AG04450 (cell line): ENCODE measurements around the gene NSMF. TPM values are rescaled to one million over a fixed set of nuclear protein-coding genes. Genes with fewer than 3 reads are reported as not detected.

ENCODE experiments used
- CTCF ChIA-PET: fragments of 300-600, 350-600 bp; formaldehyde crosslinking; extraction: SDS; loops from one replicate; lab custom pipeline; 2022; ENCODE audit warnings: antibody characterized with exemption, inconsistent platforms; lab: Charles Lee
- POLR2A ChIA-PET: fragments of 350-600 bp; formaldehyde crosslinking; extraction: SDS; loops from one replicate; lab custom pipeline; 2021; ENCODE audit warnings: antibody characterized with exemption, inconsistent platforms; lab: Yijun Ruan, JAX
- DNase-seq: peaks from one replicate; pipeline ENCODE4 v3.0.0-alpha.2; 2011; ENCODE audit warnings: low read depth, low spot score
- H3K27ac ChIP-seq: one replicate; pipeline ENCODE4 v1.5.1; 2012; ENCODE audit warnings: low read depth, low read length, control low read depth
- H3K27me3 ChIP-seq: one replicate; pipeline ENCODE4 v1.6.0; 2012; ENCODE audit warnings: low read length; ENCODE audit not compliant: control insufficient read depth, insufficient read depth
- H3K4me3 ChIP-seq: 2 replicates; pipeline ENCODE4 v1.5.1; 2011; ENCODE audit warnings: mild to moderate bottlenecking, low read depth, low read length, control low read depth
- H3K9me3 ChIP-seq: 2 replicates; pipeline ENCODE4 v1.5.1; 2012; ENCODE audit warnings: low read length; ENCODE audit not compliant: control insufficient read depth, insufficient read depth
- polyA plus RNA-seq: library from polyadenylated mRNA; depleted of rRNA; stranded (reverse); fragments of >200 nt; gene quantifications from 2 replicates; pipeline ENCODE4 v1.2.3, GENCODE V29; 2011
- TF ChIP-seq, protein P1 (sequence below): IDR thresholded peaks from 2 replicates; pipeline ENCODE4 v1.5.1; 2011; ENCODE audit warnings: low read depth, low read length, control low read depth, inconsistent platforms

NSMF gene
- polyA plus RNA-seq, 1 experiment: 20.7 TPM

DNA sequence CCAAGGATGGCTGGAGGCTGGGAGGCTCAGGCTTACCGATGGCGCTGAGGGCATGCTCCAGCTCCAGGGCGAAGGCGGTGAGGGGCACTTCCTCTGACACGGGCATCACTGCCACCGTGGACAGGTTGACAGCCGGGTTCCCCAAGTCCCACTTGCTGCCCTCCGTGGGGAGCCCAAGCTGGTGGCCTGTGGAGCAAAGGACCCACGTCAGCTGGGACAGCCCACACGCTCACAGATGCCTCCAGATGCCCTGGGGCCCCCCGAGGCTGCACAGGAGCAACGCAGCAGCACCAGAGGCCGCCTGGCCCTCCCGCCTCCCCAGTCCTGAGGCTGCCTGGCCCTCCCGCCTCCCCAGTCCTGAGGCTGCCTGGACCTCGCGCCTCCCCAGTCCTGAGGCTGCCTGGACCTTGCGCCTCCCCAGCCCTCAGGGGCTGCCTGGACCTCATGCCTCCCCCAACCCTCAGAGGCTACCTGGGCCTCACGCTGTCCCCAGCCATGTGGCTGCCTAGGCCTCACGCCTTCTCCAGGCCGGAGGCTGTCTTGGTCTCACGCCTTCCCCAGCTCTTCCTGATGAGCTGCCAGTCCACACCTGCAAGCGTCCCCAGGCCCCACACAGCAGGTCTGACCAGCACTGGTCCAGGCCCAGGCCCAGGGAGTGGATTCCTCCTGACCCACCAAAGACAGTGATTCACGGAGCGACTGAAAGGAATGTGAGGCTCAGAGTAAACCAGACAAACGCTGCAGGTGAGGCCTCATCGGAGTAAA lies 25.6 kb upstream of the NSMF start:
- Histone ChIP-seq H3K27me3 (peaks cover 23% of the 10 kb centered on the region), H3K9me3 (peaks cover 13% of the 10 kb centered on the region; the same call in 1 of the 2 replicates), H3K4me3 (no peak overlapping the region), H3K27ac (no peak overlapping the region)
- CTCF ChIA-PET: no interaction called here
- no peak for DNase-seq
- POLR2A ChIA-PET: no interaction called here
- TF ChIP-seq, protein P1, sequence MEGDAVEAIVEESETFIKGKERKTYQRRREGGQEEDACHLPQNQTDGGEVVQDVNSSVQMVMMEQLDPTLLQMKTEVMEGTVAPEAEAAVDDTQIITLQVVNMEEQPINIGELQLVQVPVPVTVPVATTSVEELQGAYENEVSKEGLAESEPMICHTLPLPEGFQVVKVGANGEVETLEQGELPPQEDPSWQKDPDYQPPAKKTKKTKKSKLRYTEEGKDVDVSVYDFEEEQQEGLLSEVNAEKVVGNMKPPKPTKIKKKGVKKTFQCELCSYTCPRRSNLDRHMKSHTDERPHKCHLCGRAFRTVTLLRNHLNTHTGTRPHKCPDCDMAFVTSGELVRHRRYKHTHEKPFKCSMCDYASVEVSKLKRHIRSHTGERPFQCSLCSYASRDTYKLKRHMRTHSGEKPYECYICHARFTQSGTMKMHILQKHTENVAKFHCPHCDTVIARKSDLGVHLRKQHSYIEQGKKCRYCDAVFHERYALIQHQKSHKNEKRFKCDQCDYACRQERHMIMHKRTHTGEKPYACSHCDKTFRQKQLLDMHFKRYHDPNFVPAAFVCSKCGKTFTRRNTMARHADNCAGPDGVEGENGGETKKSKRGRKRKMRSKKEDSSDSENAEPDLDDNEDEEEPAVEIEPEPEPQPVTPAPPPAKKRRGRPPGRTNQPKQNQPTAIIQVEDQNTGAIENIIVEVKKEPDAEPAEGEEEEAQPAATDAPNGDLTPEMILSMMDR: no peak

DNA sequence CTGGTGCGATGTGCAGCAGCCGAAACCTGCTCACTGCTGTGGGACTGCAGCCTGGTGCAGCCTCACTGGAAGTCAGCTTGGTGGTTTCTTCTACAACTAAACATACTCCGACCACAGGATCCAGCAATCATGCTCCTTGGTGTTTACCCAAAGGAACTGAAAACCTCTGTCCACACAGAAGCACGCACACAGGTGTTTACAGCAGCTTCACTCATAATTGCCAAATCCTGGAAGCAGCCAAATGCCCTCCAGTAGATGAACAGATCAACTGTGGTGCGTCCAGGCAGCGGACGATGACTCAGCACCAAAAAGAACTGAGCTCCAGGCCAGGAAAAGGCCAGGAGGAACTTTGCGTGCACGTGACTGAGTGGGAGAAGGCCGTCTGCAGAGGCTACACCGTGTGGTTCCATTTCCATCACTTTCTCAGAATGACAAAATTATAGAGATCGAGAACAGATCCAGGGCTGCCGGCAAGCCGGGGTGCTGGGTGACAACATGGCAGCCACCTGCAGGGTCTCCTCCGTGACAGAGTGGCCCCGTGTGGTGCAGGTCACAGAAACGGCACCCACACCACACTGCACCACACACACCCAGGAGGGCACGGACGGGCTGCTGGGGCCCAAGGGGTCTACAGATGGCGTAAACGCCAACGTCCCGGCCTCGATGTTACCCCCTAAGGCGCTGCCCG lies 23.1 kb upstream of the NSMF start:
- ChIA-PET CTCF (interaction anchor here (0.6 kb wide), 1 partner anchor 7 kb away, joined by 4 read pairs; no protein-coding TSS in a partner anchor), POLR2A (interaction anchor here (1.2 to 1.9 kb wide), 2 partner anchors 23 to 59 kb away, joined by 4 to 5 read pairs; partner anchors contain the start of genes EXD3 and NOXA1)
- Histone ChIP-seq H3K4me3 (no peak overlapping the region), H3K27me3 (peaks cover 6% of the 10 kb centered on the region), H3K27ac (peak overlapping the region; percentile 75), H3K9me3 (peaks cover 26% of the 10 kb centered on the region; the same call in 1 of the 2 replicates)
- peak; percentile 83 for DNase-seq
- TF ChIP-seq, protein P1: no peak

DNA sequence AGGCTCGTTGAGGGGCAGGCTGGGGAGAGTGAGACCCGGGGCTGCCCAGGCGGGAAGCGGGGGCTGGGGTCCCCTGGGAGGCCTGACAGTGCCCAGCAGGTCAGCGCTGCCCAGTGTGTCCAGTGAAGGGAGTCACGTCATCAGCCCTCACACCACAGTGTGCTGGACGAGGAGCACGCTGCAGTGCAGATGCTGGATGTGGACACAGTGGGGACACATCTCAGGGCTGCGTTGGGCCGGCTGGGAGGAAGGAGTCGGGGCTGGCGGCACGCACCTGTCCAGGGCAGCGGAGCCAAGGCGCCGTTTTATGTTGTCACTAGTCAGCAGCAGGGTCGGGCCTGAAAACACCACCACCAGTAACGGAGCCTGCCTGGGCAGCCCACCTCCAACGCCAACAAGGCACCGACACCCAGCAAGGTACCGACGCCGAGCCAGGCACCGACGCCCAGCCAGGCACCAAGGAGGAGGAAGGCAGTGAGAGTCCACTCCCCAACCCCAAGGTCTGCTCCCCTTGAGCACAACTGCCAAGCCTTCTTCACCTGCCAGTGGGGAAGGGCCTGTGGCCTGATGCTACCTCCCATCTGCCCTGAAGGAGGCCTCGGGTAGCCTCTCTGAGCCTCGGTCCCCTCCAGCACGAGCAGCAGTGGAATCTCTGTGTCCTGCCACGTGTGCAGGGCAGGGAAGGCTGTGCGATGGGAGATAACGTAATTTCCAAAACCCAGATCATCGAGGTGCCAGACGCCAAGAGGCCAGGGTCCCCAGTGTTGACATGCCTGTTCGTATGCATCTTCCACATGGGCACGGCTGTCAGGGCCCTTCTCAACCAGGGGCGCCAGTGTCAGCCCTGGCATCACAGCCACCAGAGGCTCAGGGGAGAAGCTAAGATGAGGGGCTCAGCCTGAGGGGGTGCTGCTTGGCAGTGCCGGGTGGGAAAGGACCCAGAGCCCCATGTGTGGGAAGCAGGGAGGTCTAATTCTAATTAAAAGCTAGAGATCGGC lies 21.9 kb upstream of the NSMF start:
- Histone ChIP-seq H3K27ac (no peak overlapping the region), H3K9me3 (peaks cover 34% of the 10 kb centered on the region), H3K27me3 (peaks cover 2% of the 10 kb centered on the region), H3K4me3 (no peak overlapping the region)
- ChIA-PET POLR2A (interaction anchor here (1.2 to 1.9 kb wide), 2 partner anchors 22 to 58 kb away, joined by 4 to 5 read pairs; partner anchors contain the start of genes EXD3 and NOXA1), CTCF (no interaction called here)
- TF ChIP-seq, protein P1: no peak
- no peak for DNase-seq

DNA sequence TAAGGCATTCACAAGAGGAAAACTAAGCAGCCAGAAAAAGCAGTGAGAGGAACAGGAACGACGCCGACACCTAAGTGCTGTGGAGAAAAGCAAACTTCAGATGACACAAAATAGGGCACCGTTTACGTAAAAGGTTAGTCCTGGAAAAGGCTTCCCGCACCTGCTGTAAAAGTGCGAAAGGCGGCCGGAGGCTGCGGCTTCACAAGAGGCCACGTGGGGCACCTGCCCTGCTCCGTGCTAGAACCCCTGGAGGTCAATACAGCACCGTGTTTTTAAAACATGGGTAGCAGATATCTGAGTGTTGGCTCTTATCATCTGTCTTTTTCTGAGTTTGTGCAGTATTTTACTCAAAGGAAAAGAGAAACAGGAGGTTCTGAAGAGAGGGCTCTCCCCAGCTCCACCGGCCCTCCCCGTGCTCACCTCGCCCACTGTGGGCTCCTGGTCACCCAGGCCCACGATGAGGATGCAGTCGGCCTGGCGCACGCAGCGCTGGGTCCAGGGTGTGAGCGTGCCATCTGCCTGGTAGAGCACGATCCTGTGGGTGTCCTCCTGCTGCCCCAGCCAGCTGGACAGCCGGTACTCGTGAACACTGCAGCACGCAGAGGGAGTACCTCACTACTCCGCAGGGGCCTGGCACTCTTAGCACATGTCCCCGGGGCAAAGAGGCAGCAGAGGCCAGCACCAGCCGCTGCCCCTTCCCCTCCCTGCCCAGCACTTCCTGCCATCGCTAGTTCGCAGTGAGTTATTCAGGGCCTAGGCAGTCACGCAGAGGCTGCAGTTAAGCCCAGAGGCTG lies 21.0 kb upstream of the NSMF start:
- ChIA-PET POLR2A (interaction anchor here (0.9 kb wide), 1 partner anchor 394 kb away, joined by 4 read pairs; the partner anchor contains the start of gene MAN1B1), CTCF (no interaction called here)
- no peak for DNase-seq
- no peak overlapping the region for H3K27ac ChIP-seq
- TF ChIP-seq, protein P1: no peak
- H3K4me3 ChIP-seq: no peak overlapping the region
- H3K9me3 ChIP-seq: peaks cover 39% of the 10 kb centered on the region
- no peaks in the 10 kb centered on the region for H3K27me3 ChIP-seq
